GM13977 (cell line): Measurements from ENCODE around the gene KIF22.

ENCODE experiments used
- DNase-seq: peaks from one replicate; pipeline ENCODE4 v3.0.0; 2012; ENCODE audit warnings: low spot score
- CTCF ChIP-seq: IDR thresholded peaks from 2 replicates; pipeline ENCODE4 v1.5.1; 2012; ENCODE audit warnings: mild to moderate bottlenecking, control low read depth; ENCODE audit not compliant: insufficient read depth; ENCODE audit errors: extremely low read depth, missing control alignments
- in situ Hi-C: fragments of 300-500 bp; cut with MboI; formaldehyde crosslinking; loops from one replicate; pipeline ENCODE4 v1.12.0; 2022; ENCODE audit warnings: low sequenced_read_pairs, low pct_unique_long_range_greater_than_20kb, mixed read lengths, inconsistent platforms; ENCODE audit not compliant: unreplicated experiment

KIF22 gene

GRCh38 chr16:29809031-29809747 lies 18.6 kb downstream of the KIF22 start:
- in situ Hi-C loops: no loop called here
- TF ChIP-seq CTCF: no peak
- no peak for DNase-seq

GRCh38 chr16:29809850-29810698 lies 19.5 kb downstream of the KIF22 start:
- in situ Hi-C loops: no loop called here

GRCh38 chr16:29810699-29811169 lies 20.2 kb downstream of the KIF22 start:
- TF ChIP-seq CTCF: no peak
- no peak for DNase-seq
- in situ Hi-C loops: no loop called here

More at GRCh38 chr16:29809850-29810698, 19.5 kb downstream of the KIF22 start:
- DNase-seq: no peak
- TF ChIP-seq CTCF: no peak

- DNase-seq: peak; percentile 93
- in situ Hi-C loops: no loop called here
- TF ChIP-seq CTCF: no peak
These were observed 20.8 kb downstream of the KIF22 start for GRCh38 chr16:29811170-29811895.

- no peak for DNase-seq
- TF ChIP-seq CTCF: no peak
- in situ Hi-C loops: no loop called here
These were observed 21.5 kb downstream of the KIF22 start, which contains the start of gene PRRT2 for GRCh38 chr16:29811896-29812665. TSS of gene PRRT2 (plus strand) at chr16:29812193. CDS start at chr16:29813055, 862 bp downstream.
